Activated CD8-positive, alpha-beta memory T cell treated with anti-CD3 and anti-CD28 coated beads, Interleukin-2, amount 50 U/mL, for 48 hours (primary cell): Measurements from ENCODE around the gene SIAE.
A peak's percentile ranks its signal among the peaks of the same experiment; 100 is the strongest.

Experiments
- DNase-seq: peaks from one replicate; pipeline ENCODE4 v3.0.0-alpha.2; 2020

Gene SIAE, protein sequence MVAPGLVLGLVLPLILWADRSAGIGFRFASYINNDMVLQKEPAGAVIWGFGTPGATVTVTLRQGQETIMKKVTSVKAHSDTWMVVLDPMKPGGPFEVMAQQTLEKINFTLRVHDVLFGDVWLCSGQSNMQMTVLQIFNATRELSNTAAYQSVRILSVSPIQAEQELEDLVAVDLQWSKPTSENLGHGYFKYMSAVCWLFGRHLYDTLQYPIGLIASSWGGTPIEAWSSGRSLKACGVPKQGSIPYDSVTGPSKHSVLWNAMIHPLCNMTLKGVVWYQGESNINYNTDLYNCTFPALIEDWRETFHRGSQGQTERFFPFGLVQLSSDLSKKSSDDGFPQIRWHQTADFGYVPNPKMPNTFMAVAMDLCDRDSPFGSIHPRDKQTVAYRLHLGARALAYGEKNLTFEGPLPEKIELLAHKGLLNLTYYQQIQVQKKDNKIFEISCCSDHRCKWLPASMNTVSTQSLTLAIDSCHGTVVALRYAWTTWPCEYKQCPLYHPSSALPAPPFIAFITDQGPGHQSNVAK

DNA sequence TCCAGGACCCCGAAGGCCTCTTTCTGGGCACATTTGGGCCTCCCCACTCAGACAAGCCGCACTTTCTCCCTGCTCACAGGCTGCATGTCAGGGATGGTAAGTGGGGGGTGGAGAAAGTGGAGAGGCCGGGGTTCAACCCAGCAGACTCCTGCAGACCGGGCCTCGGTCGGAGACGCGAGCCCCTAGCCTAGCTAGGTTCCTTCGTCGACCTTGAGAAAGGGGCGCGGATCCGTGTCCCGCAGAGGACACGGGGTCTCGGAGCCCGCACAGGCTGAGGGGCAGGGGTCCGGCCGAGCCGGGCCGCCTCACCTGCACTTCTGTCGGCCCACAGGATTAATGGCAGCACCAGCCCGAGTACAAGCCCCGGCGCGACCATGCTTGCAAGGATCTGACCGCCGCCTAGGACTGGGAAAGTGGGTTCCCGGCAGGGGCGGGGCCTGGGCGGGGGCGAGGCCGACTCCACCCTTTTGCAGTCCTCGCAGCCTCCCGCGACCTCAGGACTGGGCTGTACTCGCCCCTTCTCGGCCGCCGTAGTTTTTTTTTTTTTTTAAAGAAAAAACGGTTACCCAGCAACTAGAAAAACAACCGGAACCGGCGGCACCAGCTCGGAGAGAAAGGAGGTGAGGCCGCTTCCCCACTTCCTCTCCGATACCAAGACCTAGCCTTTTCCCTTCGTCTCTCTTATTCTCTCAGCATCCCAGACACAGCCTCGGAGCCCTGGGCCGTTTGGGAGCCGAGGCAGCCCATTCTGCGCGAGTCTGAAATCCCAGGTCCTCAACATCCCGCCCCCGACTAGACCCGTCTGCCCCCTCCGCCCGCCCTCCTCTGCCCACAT, at the start of gene SIAE, which contains the start of gene SPA17:
TSS of gene SIAE (minus strand) at position 407 of the 835 bp plus-strand sequence. CDS start at position 376, 31 bp downstream.
TSS of gene SPA17 (plus strand) at position 572 of the 835 bp plus-strand sequence. CDS start 1,361 bp downstream, outside the sequence.
- peak; percentile 94 for DNase-seq

DNA sequence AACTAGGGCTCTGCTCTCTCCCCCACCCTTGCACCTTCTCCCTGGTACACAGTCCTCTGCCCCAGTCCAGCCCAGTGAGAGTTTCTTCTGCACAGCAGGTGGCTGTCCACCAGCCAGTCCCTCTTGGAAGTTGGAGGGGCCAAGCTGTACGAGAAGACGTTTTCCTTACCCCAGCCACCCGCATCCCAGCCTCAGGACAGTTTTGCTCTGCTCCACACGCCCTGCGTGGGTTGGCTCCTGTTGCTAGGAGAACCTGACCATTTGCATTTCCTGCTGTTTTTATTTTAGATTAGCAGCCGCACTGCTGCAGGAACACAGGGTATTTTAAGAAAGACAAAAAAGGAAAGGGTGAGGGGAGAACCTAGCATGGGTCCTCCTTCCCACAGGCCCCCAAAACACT, 48.6 kb upstream of the SIAE start:
- no peak for DNase-seq

DNA sequence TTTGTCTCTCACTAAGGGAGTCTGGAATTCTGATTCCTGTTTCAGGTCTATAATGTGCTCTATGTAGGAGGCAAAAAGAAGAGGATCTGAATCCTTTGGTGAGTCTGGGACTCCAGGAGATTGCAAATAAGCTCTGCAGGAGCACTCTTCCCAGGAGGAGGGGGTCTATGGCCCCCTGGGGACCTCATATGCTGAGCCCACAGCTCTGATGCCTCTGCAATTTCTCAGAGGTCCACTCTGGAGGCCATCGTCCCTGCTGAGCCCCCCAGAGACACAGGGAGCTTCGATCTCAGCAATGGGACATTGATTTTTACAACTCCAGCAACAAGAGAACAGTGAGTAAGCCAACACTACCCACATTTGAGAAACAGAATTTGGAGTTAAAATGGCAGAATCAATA, 46.0 kb upstream of the SIAE start:
- no peak for DNase-seq

DNA sequence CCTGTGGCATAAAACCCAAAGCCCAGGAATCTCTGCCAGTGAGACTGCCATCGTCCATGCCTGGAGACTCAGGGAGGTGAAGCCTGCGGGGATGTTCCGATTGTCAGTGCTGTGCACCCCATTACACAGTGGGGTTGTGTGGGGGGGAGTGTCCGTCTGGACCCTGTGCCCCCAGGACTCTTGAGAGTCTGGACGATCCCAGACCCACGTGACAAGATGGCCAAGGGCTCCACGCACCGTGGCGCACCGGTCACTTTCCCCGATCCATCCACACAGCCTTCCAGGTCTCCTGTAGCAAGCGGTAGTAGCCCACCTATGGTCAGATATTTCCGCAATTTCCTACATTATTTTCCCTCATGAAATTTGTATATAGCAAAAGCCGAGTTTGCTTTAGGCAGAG, 45.3 kb upstream of the SIAE start:
- no peak for DNase-seq

DNA sequence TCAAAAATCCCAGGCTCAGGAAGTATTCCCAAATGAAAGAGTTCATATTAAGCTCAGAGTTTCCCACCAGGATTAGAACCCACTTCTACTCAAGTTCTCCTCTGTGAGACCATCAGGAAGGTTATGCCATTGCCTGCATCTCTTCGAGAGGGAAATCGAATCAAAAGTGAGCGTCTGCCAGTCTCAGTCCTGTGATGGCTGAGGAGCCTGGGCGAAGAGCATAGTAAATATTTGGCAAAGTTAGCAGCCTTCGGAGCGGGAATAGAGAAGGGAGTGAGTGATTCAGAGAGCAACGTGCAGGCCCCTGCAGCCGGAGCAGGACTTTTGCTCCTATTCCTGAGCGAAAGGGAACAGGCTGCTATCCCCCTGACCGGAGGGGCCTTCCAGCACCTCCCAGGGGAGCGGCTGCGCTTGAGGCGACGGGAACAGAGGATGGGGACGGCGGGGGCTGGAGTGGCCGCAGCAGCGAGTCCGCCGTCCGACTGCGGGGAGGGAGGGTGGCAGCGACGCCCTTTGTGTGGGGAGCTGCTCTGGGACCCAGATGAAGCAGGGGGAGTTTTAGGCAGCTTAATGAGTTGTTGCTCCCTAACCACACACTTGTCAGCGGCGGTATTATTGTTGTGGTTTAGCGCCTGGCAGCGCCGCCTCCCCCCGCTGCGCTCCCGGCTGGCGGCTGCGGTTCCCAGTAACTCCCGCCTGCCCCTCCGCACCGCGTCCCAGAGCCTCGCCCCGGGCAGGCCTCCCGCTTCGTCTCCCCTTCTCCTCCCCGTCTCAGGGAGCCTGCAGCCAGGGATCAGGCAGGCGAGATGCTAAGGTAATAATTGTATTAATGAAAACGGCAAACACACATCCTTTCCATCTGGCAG, 44.5 kb upstream of the SIAE start:
- DNase-seq, result peak; percentile 53

DNA sequence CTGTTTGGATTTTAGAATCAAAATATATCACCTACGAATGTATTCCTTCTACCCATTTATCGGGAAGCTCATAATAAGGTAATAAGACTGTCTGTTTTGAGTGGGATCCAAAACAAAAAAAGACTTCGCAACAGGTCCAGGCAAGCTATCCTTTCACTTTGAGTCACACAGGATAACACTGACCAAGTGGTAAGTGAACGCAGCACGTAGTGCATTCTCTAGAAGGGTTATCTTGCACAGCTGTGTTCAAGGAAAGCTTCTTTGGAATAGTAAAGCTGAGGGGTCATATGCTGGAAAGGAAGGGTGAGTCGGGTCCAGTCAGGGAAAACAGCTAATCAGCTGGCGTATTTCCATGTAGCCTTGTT, 43.9 kb upstream of the SIAE start:
- no peak for DNase-seq

DNA sequence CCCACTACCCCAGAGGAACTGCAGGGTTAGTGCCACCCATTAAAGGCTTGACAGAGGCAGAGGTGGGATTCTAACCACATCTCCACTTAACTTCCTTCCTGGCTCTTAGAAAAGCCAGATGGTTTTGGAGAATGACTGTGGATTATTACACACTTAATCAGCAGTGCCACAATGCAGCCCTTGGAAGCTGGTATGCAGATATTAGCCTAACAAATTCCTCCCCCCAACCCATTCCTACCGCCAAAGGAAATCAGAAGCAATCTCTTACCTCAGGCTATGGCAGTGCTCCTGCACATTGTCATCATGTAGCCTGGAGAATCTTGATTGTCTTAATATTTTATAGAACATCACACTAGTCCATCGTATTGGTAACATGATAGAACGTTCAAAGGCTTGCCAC, 43.1 kb upstream of the SIAE start:
- no peak for DNase-seq

DNA sequence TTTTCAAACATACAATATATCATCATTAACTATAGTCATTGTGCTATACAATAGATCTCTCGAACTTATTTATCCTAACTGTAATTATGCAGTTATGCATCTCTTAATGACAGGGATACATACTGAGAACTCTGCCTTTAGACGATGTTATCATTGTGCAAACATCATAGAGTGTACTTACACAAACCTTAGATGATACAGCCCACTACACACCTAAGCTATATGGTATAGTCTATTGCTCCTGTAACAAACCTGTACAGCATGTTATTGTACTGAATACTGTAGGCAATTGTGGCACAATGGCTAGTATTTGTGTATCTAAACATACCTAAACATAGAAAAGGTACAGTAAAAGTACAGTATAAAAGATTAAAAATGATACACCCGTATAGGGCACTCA, 38.9 kb upstream of the SIAE start:
- no peak for DNase-seq

DNA sequence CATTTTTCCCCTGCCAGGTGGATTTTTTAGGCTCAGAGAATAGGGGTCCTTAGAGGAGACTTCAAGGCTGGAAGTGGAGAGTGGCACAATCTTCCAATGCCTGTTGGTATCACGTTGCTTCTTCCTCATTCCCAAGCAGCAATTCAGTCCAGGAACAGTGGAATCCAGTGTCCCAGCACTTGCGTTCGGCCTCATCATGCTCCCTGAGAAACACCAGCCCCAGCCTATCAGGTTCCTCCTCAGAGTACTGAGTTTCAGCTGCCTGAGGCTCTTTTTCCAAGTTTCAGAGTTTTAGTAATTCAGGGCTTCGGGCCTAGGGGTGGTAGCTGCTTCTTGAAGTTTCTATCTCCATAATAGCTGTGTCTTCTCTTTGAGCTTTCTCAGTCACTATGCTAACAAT, 34.3 kb upstream of the SIAE start:
- no peak for DNase-seq

DNA sequence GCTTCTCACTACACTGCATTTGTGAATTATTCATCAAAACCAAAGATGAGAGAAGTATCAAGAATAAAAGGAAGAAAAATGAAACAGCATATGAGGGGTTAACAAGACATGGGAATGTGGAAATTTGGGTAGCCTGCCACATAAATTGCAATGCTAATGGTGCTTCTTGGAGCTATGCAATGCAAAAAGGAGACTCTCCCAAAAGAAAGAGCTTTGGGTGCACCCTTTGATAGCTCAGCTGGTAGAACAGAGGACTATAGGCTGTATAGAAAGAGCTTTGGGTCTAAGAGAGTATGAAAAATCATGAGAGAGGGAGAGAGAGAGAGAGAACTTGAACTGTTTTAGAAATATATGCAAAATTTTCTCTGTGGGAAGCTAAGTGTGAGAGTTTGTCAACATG, 26.5 kb upstream of the SIAE start:
- DNase-seq, result no peak

DNA sequence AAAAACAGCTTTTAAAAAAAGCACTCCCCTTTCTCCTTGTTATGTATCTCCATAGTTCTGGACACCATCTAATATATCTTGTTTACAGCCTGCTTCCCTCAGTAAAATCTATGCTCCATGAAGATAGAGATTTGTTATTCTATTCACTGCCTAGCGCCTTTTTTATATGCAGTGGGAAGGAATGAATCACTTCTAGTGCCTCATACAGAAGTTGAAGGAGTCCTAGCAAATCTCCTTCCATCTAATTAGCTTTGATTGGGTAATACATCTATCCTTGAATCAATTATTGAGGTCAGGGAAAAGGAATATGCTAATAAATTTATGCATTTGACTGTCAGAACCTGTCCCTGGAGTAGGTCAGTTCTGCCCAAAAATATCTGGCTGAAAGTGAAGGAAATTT, 26.0 kb upstream of the SIAE start:
- no peak for DNase-seq

DNA sequence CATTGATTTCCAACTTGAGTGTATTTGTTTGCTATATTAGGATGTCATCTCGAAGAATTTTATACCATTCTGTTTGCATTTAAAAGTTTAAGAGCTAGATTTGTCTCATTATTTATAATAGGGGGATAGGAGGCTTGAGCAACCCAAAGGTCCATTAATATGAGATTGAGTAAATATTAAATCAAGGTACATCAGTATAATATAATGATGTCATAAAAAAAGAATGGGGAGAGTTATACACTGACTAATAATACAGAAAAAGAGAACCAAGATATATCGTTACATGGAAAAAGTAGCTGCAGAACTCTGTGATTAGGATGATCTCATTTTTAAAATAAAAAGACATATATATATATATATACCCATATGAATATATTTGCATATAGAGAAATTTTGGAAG, 19.6 kb upstream of the SIAE start:
- DNase-seq, result no peak

DNA sequence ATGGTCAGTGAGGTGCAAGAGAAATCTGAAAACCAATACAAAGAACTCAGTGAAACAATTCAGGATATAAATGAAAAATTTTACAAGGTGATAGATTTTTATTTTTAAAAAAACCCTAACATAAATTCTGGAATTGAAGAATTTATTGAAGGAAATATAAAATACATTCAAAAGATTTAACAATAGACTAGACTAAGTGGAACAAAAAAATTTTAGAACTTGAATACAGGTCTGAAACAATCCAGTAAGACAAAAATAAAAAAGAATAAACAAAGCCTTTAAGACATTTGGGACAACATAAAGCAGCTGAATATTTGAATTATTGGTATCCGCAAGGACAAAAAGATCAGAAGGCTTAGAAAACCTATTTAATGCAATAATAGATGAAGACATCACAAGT, 8.9 kb upstream of the SIAE start:
- DNase-seq, result no peak

DNA sequence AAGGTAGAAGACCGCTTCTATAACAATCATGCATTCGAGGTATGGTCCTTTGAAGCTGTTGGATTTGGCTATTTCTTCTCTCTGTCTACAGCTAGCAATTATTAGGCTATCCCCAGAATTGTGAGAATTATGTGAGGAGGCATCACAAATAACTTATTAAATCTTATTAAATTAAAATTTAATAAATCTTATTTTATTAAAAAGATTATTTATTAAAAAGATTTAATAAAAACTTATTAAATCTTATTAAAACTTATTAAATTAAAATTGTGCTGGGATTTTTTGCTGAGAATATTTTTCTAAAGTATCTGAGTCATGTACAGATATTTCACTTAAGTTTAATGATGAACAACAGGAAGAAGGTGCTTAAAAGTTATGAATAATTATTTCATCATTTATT, 7.9 kb upstream of the SIAE start:
- DNase-seq, result no peak

DNA sequence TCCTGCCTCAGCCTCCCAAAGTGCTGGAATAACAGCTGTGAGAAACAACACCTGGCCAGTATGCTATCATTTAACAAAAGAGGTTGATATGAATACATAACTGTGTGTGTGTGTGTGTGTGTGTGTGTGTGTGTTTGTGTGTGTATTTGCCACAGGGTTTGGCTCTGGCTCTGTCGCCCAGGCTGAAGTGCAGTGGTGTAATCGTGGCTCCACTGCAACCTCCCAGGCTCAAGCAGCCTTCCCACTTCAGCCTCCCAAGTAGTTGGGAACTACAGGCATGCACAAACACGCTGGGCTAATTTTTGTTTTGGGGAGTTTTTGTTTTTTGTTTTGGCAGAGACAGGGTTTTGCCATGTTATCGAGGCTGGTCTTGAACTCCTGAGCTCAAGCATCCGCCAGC, 4.9 kb upstream of the SIAE start:
- no peak for DNase-seq

DNA sequence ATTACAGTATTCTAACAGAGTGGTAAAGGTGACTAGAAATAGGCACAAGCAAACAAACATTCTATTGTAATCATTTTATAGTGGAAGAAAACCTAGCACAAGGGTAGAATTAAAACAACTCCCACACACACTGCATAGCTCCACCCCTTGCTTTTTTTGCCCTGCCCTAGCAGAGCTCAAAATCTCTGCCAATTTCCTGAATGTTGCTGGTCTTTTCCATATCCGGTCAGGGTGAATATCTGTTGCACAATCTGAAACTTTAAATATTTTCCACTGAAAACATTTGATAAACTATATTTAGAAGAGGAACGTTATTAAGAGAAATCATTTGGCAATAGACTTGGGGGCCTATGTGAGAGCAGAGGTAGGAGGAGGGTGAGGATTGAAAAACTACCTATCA, 2.8 kb upstream of the SIAE start:
- DNase-seq, result no peak

DNA sequence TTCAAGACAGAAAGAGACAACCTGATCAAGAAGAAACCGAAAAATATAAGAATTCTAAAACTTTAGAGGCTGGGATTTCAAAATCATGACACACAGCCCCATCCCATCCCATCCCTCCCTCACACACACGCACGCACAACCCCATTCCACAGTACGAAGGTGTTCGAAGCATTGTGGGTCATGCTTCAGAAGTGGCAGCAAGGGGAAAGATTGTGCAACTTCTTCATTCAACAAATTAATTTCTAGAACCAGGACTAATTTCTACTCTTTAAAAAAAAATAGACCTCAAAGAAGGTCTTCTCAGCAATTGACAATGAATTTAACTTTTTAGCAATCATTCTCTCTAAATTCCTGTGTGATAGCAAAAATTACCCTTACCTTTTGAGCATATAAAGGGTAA, 1.0 kb upstream of the SIAE start:
- DNase-seq, result no peak

DNA sequence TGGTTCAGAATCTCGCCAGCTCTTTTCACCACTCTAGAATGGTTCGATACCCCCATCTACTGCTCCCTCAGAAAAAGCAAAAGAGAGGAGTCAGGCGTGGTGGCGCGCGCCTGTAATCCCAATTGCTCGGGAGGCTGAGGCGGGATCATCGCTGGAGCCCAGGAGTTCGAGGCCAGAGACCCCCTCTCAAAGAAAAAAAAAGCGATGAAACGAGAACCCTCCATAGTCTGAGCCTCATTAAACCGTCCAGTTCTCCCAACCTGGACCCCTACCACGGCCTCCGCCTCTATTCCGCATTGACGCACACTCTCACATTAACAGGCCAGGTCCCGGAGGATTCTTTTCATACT, 604 bp upstream of the SIAE start:
- DNase-seq, result no peak

DNA sequence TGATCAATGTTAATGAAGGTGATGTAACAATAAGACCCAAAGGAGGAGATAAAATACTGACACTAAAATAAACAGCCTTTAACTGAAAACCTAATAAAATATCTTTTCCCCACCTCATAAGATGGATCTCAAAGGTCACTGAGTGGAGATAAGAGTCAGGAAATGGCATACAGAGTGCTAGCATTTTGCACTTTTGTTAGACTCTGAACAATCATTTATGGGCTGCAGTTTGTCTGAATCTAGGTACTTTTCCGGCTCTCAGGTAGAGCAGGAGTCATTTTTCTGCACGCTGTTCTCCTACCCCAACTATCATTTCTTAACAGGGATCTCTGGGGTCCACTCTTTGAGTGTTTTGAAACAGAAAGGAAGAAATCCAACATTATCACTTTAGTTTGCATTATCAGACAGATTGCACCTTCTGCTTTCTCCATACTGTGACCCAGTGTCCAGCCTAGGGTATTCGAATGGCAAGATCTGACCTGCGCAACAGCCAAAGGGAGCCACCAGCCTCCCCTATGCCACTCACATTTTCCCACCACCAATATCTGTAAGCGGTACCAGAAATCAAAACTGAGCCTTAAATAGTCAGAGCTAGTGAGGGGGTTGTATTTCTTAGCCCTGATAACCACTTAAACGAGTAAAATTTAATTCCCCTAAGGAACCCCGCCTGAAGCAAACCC, 863 bp downstream of the SIAE start:
- no peak for DNase-seq

DNA sequence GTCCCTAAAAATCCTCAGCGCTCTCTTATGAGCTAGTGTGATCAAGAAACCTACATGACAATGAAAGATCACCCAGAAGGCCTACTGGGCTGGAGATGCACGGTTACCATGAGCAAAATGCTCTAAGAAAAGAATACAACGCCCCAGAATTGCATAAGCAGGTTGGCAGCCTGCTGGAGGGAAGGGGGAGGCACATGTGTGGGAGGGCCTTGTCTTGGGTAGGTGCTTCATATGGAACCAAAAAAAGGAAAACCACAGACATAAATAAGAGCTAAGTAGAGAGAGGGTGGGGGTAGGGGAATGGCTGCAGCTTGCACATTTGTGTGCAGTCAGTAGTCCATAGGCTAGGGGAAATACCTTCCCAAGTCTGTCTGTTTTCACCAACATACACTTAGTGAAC, 2.8 kb downstream of the SIAE start:
- DNase-seq, result no peak

DNA sequence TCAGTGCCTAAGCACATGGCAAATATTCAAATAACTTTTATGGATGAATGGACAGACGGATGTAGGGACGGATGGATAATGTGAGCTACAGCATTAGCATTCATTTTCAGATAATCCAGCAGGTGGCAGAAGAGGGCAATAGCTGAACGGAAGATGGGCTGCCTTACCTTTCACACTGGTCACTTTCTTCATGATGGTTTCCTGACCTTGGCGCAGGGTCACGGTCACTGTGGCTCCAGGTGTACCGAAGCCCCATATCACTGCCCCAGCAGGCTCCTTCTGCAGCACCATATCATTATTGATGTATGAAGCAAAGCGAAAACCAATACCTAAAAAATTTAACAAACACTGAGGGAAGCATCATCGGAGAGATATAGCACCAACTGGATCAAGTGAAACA, 4.3 kb downstream of the SIAE start:
- peak; percentile 52 for DNase-seq

DNA sequence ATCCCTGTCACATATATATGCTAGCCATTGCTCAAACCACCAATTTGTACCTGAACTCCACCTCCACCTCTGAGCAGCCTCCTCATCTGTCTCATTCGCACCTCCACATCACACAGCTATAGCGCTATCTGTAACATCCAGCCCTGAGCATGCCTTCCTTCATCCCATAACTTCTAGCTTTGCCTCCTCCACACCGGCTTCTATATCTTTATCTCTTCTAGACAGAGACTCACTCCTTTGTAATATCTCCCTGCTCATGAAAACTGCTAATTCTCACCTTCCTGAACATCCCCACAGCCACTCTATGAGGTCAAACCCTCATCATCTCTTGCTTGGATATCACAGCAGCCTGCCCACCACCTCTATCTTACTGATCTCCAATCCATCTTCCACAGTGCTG, 5.9 kb downstream of the SIAE start:
- no peak for DNase-seq

DNA sequence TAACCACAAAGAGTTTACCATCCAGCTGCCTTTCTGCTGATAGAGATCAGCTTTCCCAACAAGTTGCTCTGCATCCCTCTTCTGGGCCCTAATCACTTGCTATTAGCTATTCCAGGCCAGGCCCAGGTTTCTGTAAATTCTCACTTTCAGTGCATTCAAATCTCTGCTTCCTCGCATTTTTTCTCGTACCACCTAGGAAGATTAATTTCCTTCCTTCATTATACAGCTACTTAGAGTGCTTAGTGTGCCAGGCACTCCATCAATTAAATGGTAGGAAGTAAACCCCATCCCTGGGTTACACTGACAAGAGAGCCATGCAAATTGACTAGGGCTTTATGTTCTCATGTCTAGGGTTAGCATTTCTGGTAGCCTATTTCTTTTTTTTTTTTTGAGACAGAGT, 9.7 kb downstream of the SIAE start:
- no peak for DNase-seq
